Immature natural killer cell (primary cell): ENCODE results near the gene CD47. TPM values are rescaled to one million over a fixed set of nuclear protein-coding genes. Genes with fewer than 3 reads are reported as not detected.

Experiments used
- DNase-seq, 3 donors: peaks; one replicate each; pipeline ENCODE4 v3.0.0; 2022; ENCODE audit warnings: mixed read lengths in 1 of 3
- H3K27ac Mint-ChIP-seq, 6 donors: one replicate each; pipeline ENCODE4 v1.8.0; 2020; ENCODE audit warnings: mixed read lengths in 6 of 6, mild to moderate bottlenecking in 5 of 6, inconsistent platforms in 4 of 6, moderate library complexity in 3 of 6
- H3K27me3 Mint-ChIP-seq, 3 donors: one replicate each; pipeline ENCODE4 v1.8.0; 2020 to 2021; ENCODE audit warnings: low read depth in 3 of 3, mild to moderate bottlenecking in 3 of 3, mixed read lengths in 3 of 3, moderate library complexity in 3 of 3, inconsistent platforms in 1 of 3
- H3K36me3 Mint-ChIP-seq, 3 donors: one replicate each; pipeline ENCODE4 v1.8.0; 2020; ENCODE audit warnings: mixed read lengths in 3 of 3, inconsistent platforms in 2 of 3, mild to moderate bottlenecking in 2 of 3
- H3K4me1 Mint-ChIP-seq, 2 donors: one replicate each; pipeline ENCODE4 v1.8.0; 2020; ENCODE audit warnings: inconsistent platforms in 2 of 2, mild to moderate bottlenecking in 2 of 2, mixed read lengths in 2 of 2, moderate library complexity in 1 of 2
- H3K4me3 Mint-ChIP-seq, 5 donors: one replicate each; pipeline ENCODE4 v1.8.0; 2020; ENCODE audit warnings: mild to moderate bottlenecking in 5 of 5, mixed read lengths in 5 of 5, inconsistent platforms in 3 of 5, moderate library complexity in 3 of 5
- H3K9me3 Mint-ChIP-seq, 6 donors: one replicate each; pipeline ENCODE4 v1.8.0; 2020; ENCODE audit warnings: mild to moderate bottlenecking in 6 of 6, mixed read lengths in 6 of 6, inconsistent platforms in 4 of 6, moderate library complexity in 3 of 6
- polyA plus RNA-seq, 3 donors: library from polyadenylated mRNA; unstranded; fragments of 300-500 nt; fragmentation: Illumina TruSeq; gene quantifications; one replicate each; pipeline ENCODE4 v1.2.3, GENCODE V29; 2021

CD47 gene
- polyA plus RNA-seq, 3 donors from 2014 or later = 291 to 313 (median 291) TPM

- Mint-ChIP-seq H3K4me3 (peak overlapping the region in 3 of 5 donors; percentile 14 to 43 (median 39)), H3K36me3 (peaks cover 16 to 38% (median 27%) of the 10 kb centered on the region in 3 donors), H3K9me3 (no peaks in the 10 kb centered on the region)
Measured at GRCh38 chr3:108076564-108076963, 14.3 kb downstream of the CD47 start.

DNA sequence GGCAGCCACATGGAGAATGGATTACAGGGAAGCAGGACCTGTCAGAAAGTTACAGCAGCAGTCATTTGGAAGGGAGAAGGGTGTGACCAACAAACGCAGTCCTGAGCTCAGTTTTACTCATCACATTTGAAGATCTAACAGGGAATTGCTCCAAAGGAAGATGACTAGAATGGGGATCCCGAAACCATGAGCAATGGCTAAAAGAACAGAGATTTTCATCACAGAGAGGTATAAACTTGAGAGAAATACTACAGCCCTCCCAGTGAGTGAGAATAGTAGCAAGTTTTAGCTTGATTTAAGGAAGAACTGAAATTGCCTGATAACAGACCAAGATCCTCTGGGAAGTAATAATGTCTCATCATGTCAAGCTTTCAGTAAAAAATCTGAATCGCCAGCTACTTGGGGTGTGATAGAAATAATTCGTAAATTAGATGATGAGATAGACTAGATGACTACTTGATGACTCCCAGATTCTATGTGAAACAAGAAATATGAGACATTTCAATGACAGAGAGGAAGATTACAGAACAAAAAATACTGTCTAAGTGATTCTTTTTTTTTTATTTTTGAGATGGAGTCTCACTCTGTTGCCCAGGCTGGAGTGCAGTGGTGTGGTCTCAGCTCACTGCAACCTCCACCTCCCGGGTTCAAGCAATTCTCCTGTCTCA lies 16.9 kb downstream of the CD47 start:
- H3K36me3 Mint-ChIP-seq = peaks cover 12 to 34% (median 28%) of the 10 kb centered on the region in 3 donors
- peak overlapping the region in 1 of 5 donors; percentile 36 for H3K4me3 Mint-ChIP-seq
- no peak for DNase-seq
- peak overlapping the region; percentile 46 to 89 (median 56) for H3K27ac Mint-ChIP-seq
- H3K4me1 Mint-ChIP-seq = peaks cover 69 to 87% of the 10 kb centered on the region in 2 donors
- no peaks in the 10 kb centered on the region for H3K9me3 Mint-ChIP-seq
- no peaks in the 10 kb centered on the region for H3K27me3 Mint-ChIP-seq

More at GRCh38 chr3:108076564-108076963, 14.3 kb downstream of the CD47 start:
- H3K27me3 Mint-ChIP-seq = no peaks in the 10 kb centered on the region
- peak overlapping the region; percentile 41 to 71 (median 48) for H3K27ac Mint-ChIP-seq
- no peak for DNase-seq
- peaks cover 42 to 89% of the 10 kb centered on the region in 2 donors for H3K4me1 Mint-ChIP-seq

- H3K27me3 Mint-ChIP-seq = peaks cover 0 to 1% (median 0%) of the 10 kb centered on the region in 3 donors
- peak overlapping the region; percentile 83 to 92 (median 88) for H3K27ac Mint-ChIP-seq
- no peaks in the 10 kb centered on the region for H3K9me3 Mint-ChIP-seq
- H3K4me1 Mint-ChIP-seq = peaks cover 81 to 94% of the 10 kb centered on the region in 2 donors
- H3K4me3 Mint-ChIP-seq = peak overlapping the region; percentile 53 to 81 (median 71)
- peak; percentile 47 to 65 (median 53) for DNase-seq
- H3K36me3 Mint-ChIP-seq = peaks cover 15 to 25% (median 21%) of the 10 kb centered on the region in 3 donors
Measured at GRCh38 chr3:108071368-108071767, 19.5 kb downstream of the CD47 start.

GRCh38 chr3:108070356-108070755 lies 20.5 kb downstream of the CD47 start:
- no peak for DNase-seq
- no peaks in the 10 kb centered on the region for H3K9me3 Mint-ChIP-seq
- H3K27me3 Mint-ChIP-seq = peaks cover 0 to 1% (median 0%) of the 10 kb centered on the region in 3 donors
- peak overlapping the region; percentile 3 to 81 (median 52) for H3K4me3 Mint-ChIP-seq
- H3K36me3 Mint-ChIP-seq = peaks cover 21 to 31% (median 24%) of the 10 kb centered on the region in 3 donors
- peaks cover 83 to 97% of the 10 kb centered on the region in 2 donors for H3K4me1 Mint-ChIP-seq
- peak overlapping the region; percentile 58 to 90 (median 88) for H3K27ac Mint-ChIP-seq

- peak overlapping the region in 2 of 5 donors; percentile 12 to 32 for H3K4me3 Mint-ChIP-seq
- no peak for DNase-seq
- H3K9me3 Mint-ChIP-seq = no peaks in the 10 kb centered on the region
- peaks cover 84 to 99% of the 10 kb centered on the region in 2 donors for H3K4me1 Mint-ChIP-seq
- H3K36me3 Mint-ChIP-seq = peaks cover 18 to 33% (median 24%) of the 10 kb centered on the region in 3 donors
- peaks cover 0 to 1% (median 0%) of the 10 kb centered on the region in 3 donors for H3K27me3 Mint-ChIP-seq
- H3K27ac Mint-ChIP-seq = peak overlapping the region; percentile 41 to 83 (median 74)
Measured at GRCh38 chr3:108067768-108068167, 23.1 kb downstream of the CD47 start.

DNA sequence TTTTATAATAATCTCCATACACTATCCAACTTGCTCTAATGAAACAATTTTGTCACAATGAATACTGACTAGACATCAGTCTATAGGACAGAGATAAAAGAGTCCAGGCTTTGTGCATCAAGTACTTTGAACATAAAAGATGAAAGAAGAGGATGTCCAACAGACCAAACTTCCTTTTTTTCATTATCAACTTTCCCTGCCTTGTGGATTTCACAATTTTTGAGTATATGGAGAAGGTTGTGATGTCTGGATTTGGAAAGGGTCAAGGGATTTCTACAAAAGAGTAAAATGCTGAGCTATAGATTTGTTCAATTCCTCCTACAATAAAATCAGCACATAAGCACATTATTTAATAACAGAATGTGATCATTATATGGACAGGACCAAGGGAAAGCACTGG lies 25.7 kb downstream of the CD47 start:
- H3K9me3 Mint-ChIP-seq = no peaks in the 10 kb centered on the region
- peak overlapping the region in 2 of 5 donors; percentile 4 to 19 for H3K4me3 Mint-ChIP-seq
- H3K4me1 Mint-ChIP-seq = peaks cover 76 to 99% of the 10 kb centered on the region in 2 donors
- DNase-seq = no peak
- H3K36me3 Mint-ChIP-seq = peaks cover 18 to 39% (median 31%) of the 10 kb centered on the region in 3 donors
- H3K27me3 Mint-ChIP-seq = peaks cover 0 to 4% (median 0%) of the 10 kb centered on the region in 3 donors
- H3K27ac Mint-ChIP-seq = peak overlapping the region; percentile 32 to 80 (median 62)

DNA sequence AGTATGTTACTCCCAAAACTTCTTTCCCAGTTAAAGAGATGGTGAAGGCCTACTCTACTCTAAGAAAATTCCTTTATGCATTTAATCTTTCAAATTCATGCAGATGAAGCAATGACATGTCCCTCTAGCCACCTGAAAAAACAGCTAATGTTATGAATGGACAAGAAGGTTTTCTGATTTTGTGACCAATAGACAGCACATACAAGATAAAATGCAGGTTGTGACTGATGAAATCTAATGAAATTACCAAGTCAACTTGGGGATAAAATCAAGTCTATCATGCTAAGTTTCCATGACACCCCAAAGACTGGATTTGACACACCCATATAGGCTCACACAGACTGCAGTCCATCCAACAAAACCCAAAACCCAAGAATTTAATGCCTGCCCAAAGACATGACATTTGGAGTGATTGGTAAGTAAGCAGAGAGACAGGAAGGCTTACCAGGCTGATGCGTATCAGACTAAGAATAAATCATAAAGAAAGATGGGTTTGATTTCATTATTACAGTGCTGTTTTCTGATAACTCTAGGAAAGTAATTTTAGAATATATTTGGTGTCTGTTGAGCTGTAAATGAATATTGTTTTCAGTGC lies 26.4 kb downstream of the CD47 start:
- peak overlapping the region; percentile 32 to 83 (median 58) for H3K27ac Mint-ChIP-seq
- H3K36me3 Mint-ChIP-seq = peaks cover 24 to 41% (median 38%) of the 10 kb centered on the region in 3 donors

GRCh38 chr3:108062051-108062450 lies 28.8 kb downstream of the CD47 start:
- DNase-seq = no peak
- Mint-ChIP-seq H3K4me3 (no peak overlapping the region), H3K4me1 (peaks cover 64 to 96% of the 10 kb centered on the region in 2 donors), H3K36me3 (peaks cover 24 to 48% (median 47%) of the 10 kb centered on the region in 3 donors), H3K27ac (peak overlapping the region; percentile 37 to 85 (median 64)), H3K9me3 (no peaks in the 10 kb centered on the region), H3K27me3 (peaks cover 0 to 4% (median 0%) of the 10 kb centered on the region in 3 donors)

More for the DNA sequence above, 26.4 kb downstream of the CD47 start:
- DNase-seq = no peak
- H3K27me3 Mint-ChIP-seq = peaks cover 0 to 4% (median 0%) of the 10 kb centered on the region in 3 donors
- H3K4me1 Mint-ChIP-seq = peaks cover 75 to 99% of the 10 kb centered on the region in 2 donors
- peak overlapping the region in 1 of 5 donors; percentile 23 for H3K4me3 Mint-ChIP-seq
- no peaks in the 10 kb centered on the region for H3K9me3 Mint-ChIP-seq

DNA sequence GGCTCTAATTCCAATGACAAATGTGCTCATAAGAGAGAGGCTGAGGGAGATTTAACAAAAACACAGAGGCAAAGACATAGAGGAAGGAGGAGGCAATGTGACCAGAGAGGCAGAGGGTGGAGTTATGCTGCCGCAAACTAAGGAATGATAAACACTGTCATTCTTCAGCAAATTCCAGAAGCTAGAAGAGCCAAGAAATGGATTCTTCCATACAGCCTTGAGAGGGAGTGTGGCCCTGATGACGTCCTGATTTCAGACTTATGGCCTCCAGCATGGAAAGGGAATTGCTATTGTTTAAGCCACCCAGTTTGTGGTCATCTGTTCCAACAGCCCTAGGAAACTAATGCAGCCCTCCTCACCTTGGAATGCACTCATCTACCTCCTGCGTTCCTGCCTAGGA lies 30.5 kb downstream of the CD47 start:
- DNase-seq = no peak
- peak overlapping the region in 5 of 6 donors; percentile 18 to 72 (median 55) for H3K27ac Mint-ChIP-seq
- no peaks in the 10 kb centered on the region for H3K9me3 Mint-ChIP-seq
- no peak overlapping the region for H3K4me3 Mint-ChIP-seq
- H3K4me1 Mint-ChIP-seq = peaks cover 62 to 94% of the 10 kb centered on the region in 2 donors
- peaks cover 25 to 45% (median 45%) of the 10 kb centered on the region in 3 donors for H3K36me3 Mint-ChIP-seq
- peaks cover 0 to 3% (median 0%) of the 10 kb centered on the region in 3 donors for H3K27me3 Mint-ChIP-seq

GRCh38 chr3:108055931-108056330 lies 34.9 kb downstream of the CD47 start:
- peaks cover 29 to 58% (median 51%) of the 10 kb centered on the region in 3 donors for H3K36me3 Mint-ChIP-seq
- peaks cover 0 to 3% (median 0%) of the 10 kb centered on the region in 3 donors for H3K27me3 Mint-ChIP-seq
- H3K27ac Mint-ChIP-seq = peak overlapping the region; percentile 41 to 83 (median 78)
- no peak for DNase-seq
- peak overlapping the region in 2 of 5 donors; percentile 5 to 15 for H3K4me3 Mint-ChIP-seq
- peaks cover 63 to 94% of the 10 kb centered on the region in 2 donors for H3K4me1 Mint-ChIP-seq
- no peaks in the 10 kb centered on the region for H3K9me3 Mint-ChIP-seq

DNA sequence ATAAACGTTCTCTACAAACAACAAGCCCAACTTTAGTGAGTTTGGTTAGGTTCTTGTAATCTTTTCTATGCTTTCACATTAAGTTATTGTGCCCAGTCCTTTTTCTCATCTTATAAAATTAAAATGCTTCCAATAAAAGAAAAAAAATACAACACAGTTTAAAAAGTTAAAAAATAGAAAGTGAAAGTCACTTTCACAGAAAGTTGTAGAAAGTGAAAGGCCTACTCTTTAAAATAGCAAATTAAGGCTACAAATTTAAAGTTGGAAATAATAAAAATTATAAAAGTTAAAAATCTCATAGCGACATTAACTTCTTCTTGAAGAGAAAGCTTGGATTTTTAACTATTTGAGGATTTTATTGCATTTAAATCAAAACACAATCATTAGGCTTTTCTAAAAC lies 35.9 kb downstream of the CD47 start:
- Mint-ChIP-seq H3K36me3 (peaks cover 22 to 54% (median 45%) of the 10 kb centered on the region in 3 donors), H3K4me1 (peaks cover 56 to 87% of the 10 kb centered on the region in 2 donors), H3K9me3 (no peaks in the 10 kb centered on the region), H3K27me3 (peaks cover 0 to 2% (median 0%) of the 10 kb centered on the region in 3 donors), H3K4me3 (peak overlapping the region in 3 of 5 donors; percentile 11 to 70 (median 12)), H3K27ac (peak overlapping the region in 5 of 6 donors; percentile 23 to 76 (median 35))
- DNase-seq = no peak

GRCh38 chr3:108053483-108053882 lies 37.3 kb downstream of the CD47 start:
- Mint-ChIP-seq H3K27ac (peak overlapping the region; percentile 42 to 90 (median 73)), H3K36me3 (peaks cover 20 to 52% (median 37%) of the 10 kb centered on the region in 3 donors), H3K4me3 (peak overlapping the region in 1 of 5 donors; percentile 18), H3K4me1 (peaks cover 51 to 88% of the 10 kb centered on the region in 2 donors), H3K27me3 (peaks cover 0 to 4% (median 2%) of the 10 kb centered on the region in 3 donors), H3K9me3 (no peaks in the 10 kb centered on the region)
- no peak for DNase-seq

DNA sequence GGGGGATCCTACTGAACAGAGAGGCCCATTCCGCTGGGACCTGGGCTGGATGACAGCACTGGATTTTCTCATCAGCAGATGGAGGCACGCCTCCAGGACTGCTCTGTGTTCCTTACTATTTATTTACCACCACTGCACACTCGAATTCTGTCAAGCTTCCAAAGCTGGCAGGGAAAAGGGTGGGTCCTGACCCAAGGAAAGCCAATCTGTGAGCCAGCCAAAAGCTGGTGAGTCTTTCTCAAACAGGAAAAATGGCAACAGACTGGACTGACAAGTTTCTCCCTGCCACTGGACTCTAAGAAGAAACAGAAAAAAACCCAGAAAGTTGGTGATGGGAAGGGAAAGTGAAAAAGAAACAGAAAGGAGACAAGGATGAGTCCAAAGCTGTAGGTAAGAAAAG lies 37.8 kb downstream of the CD47 start:
- peaks cover 22 to 48% (median 33%) of the 10 kb centered on the region in 3 donors for H3K36me3 Mint-ChIP-seq

More for the DNA sequence above, 37.8 kb downstream of the CD47 start:
- no peak for DNase-seq
- Mint-ChIP-seq H3K27ac (peak overlapping the region in 5 of 6 donors; percentile 46 to 90 (median 74)), H3K4me3 (peak overlapping the region in 1 of 5 donors; percentile 18), H3K4me1 (peaks cover 51 to 88% of the 10 kb centered on the region in 2 donors), H3K9me3 (no peaks in the 10 kb centered on the region), H3K27me3 (peaks cover 0 to 4% (median 2%) of the 10 kb centered on the region in 3 donors)
